Measurements from ENCODE around the gene TNK2.

DNA sequence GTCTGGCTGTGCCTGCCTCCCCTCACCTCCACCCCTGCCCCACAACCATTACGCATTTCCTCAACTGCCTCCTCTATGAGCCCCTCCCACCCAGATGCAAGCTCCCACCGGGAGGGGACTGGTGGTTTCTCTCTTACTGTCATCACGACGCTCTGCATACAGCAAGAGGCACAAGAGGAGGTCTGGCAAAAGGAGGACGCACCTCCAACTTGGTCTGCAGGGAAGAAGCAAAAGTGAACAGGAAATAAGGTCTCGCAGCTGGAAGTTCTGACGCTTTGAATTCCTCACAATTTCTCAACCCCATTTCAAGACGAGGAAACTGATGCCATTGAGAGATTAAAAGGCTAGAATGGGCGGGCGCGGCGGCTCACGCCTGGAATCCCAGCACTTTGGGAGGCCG is 54.4 kb downstream of the TNK2 start:
- TF ChIP-seq, protein P1, sequence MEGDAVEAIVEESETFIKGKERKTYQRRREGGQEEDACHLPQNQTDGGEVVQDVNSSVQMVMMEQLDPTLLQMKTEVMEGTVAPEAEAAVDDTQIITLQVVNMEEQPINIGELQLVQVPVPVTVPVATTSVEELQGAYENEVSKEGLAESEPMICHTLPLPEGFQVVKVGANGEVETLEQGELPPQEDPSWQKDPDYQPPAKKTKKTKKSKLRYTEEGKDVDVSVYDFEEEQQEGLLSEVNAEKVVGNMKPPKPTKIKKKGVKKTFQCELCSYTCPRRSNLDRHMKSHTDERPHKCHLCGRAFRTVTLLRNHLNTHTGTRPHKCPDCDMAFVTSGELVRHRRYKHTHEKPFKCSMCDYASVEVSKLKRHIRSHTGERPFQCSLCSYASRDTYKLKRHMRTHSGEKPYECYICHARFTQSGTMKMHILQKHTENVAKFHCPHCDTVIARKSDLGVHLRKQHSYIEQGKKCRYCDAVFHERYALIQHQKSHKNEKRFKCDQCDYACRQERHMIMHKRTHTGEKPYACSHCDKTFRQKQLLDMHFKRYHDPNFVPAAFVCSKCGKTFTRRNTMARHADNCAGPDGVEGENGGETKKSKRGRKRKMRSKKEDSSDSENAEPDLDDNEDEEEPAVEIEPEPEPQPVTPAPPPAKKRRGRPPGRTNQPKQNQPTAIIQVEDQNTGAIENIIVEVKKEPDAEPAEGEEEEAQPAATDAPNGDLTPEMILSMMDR (IDR thresholded peaks at IDR 0.05): no peak
- no peak for TF ChIP-seq POLR2A (IDR thresholded peaks at IDR 0.05)
